NCI-H146 treated with DMSO at 0.1 percent for 48 hours (cell line): ENCODE results near the gene ST8SIA6.
A peak's percentile ranks its signal among the peaks of the same experiment; 100 is the strongest.
"Not testable (repeated sequence)": the region's sequence is repeated elsewhere in the genome, so short reads cannot be mapped to it uniquely, and the experiment has no call there.

ENCODE experiments used
- DNase-seq: peaks from one replicate; lab custom pipeline; 2025; ENCODE audit not compliant: unreplicated experiment; lab: John Stamatoyannopoulos, UW

Gene ST8SIA6

GRCh38 chr10:17349717-17350116 is 104.7 kb downstream of the ST8SIA6 start:
- DNase-seq: no peak

- peak; percentile 53 for DNase-seq
These were observed 105.7 kb downstream of the ST8SIA6 start for GRCh38 chr10:17348501-17349349.

GRCh38 chr10:17348011-17348500 is 106.3 kb downstream of the ST8SIA6 start:
- no peak for DNase-seq

- DNase-seq: no peak
These were observed 110.2 kb downstream of the ST8SIA6 start for GRCh38 chr10:17344206-17344605.

GRCh38 chr10:17343118-17343517 is 111.3 kb downstream of the ST8SIA6 start:
- DNase-seq: peak; percentile 64

- DNase-seq: no peak
These were observed 114.1 kb downstream of the ST8SIA6 start for GRCh38 chr10:17340144-17340829.

- DNase-seq: no peak
These were observed 119.3 kb downstream of the ST8SIA6 start for GRCh38 chr10:17335065-17335464.

- no peak for DNase-seq
These were observed 123.9 kb downstream of the ST8SIA6 start for GRCh38 chr10:17330501-17330900.

GRCh38 chr10:17326377-17326776 is 128.0 kb downstream of the ST8SIA6 start:
- no peak for DNase-seq

GRCh38 chr10:17321957-17322356 is 132.4 kb downstream of the ST8SIA6 start:
- not testable (repeated sequence) for DNase-seq

GRCh38 chr10:17316488-17317170 is 137.8 kb downstream of the ST8SIA6 start:
- no peak for DNase-seq

- no peak for DNase-seq
These were observed 145.0 kb downstream of the ST8SIA6 start for GRCh38 chr10:17309435-17309834.

- no peak for DNase-seq
These were observed 147.3 kb downstream of the ST8SIA6 start for GRCh38 chr10:17307123-17307522.

- no peak for DNase-seq
These were observed 162.0 kb downstream of the ST8SIA6 start for GRCh38 chr10:17292375-17292774.

- peak; percentile 77 for DNase-seq
These were observed 164.2 kb downstream of the ST8SIA6 start for GRCh38 chr10:17290226-17290625.

- no peak for DNase-seq
These were observed 164.6 kb downstream of the ST8SIA6 start for GRCh38 chr10:17289763-17290162.

GRCh38 chr10:17286562-17287550 is 167.5 kb downstream of the ST8SIA6 start:
- DNase-seq: no peak

GRCh38 chr10:17282311-17282710 is 172.1 kb downstream of the ST8SIA6 start:
- no peak for DNase-seq

GRCh38 chr10:17278607-17279240 is 175.7 kb downstream of the ST8SIA6 start:
- DNase-seq: no peak
